Gastrocnemius medialis (tissue), 4 donors: ENCODE data around the gene ZNF19.

Source experiments
- POLR2A ChIP-seq, 2 donors: fragments of 450-650 bp; IDR thresholded peaks; one replicate each; pipeline ENCODE4 v1.6.1; 2017; ENCODE audit warnings: antibody characterized with exemption in 2 of 2, mild to moderate bottlenecking in 2 of 2, moderate library complexity in 2 of 2
- TF ChIP-seq, protein P1 (sequence below), 5 experiments: fragments of 450-650 bp in 3 of 5; fragments of 200-600 bp in 2 of 5; sonication (generic) in 2 of 5; IDR thresholded peaks in 4 of 5; conservative IDR thresholded peaks in 1 of 5; 1 replicate in 4 of 5; 2 replicates in 1 of 5; pipeline ENCODE4 v1.5.1; 2016 to 2019; ENCODE audit warnings: antibody characterized with exemption in 5 of 5, mild to moderate bottlenecking in 3 of 5, moderate library complexity in 3 of 5

DNA sequence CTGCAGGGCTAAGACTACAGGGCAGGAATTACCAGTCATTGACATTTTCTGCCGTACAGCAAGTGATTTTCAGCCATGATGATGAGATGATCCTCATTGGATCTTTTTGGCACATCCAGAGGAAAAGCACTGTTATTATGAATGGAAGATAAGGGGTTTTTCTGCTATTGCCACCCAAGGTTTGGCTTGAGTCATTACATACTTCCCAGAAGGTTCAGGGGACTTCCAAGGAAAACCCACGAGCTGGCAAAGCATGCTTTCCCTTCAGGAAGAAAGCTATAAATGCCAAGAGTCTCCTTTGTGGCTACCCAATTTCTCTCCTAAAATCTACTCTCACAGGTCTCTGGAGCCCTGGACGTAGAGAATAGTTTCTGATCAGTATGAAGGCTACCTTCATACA is 43.2 kb upstream of the ZNF19 start:
- no peak for TF ChIP-seq POLR2A (IDR thresholded peaks at IDR 0.05)
- TF ChIP-seq, protein P1, sequence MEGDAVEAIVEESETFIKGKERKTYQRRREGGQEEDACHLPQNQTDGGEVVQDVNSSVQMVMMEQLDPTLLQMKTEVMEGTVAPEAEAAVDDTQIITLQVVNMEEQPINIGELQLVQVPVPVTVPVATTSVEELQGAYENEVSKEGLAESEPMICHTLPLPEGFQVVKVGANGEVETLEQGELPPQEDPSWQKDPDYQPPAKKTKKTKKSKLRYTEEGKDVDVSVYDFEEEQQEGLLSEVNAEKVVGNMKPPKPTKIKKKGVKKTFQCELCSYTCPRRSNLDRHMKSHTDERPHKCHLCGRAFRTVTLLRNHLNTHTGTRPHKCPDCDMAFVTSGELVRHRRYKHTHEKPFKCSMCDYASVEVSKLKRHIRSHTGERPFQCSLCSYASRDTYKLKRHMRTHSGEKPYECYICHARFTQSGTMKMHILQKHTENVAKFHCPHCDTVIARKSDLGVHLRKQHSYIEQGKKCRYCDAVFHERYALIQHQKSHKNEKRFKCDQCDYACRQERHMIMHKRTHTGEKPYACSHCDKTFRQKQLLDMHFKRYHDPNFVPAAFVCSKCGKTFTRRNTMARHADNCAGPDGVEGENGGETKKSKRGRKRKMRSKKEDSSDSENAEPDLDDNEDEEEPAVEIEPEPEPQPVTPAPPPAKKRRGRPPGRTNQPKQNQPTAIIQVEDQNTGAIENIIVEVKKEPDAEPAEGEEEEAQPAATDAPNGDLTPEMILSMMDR (IDR thresholded peaks at IDR 0.05 in 4 of 5, conservative IDR thresholded peaks at IDR 0.05 in 1 of 5): no peak
